DOHH2 (cell line): ENCODE results near the gene GAB3.

ENCODE experiments used
- H3F3A ChIP-seq: fragments of 200-600 bp; sonication (generic), shearing (Covaris generic); 2 replicates; pipeline ENCODE4 v1.6.0; 2016; ENCODE audit warnings: antibody characterized with exemption, mild to moderate bottlenecking; ENCODE audit not compliant: control insufficient read depth, insufficient read depth
- H3K27ac ChIP-seq: fragments of 200-600 bp; sonication (generic); 2 replicates; pipeline ENCODE4 v1.5.1; 2014; ENCODE audit warnings: low read depth, mild to moderate bottlenecking, low read length, moderate library complexity
- H3K27me3 ChIP-seq: fragments of 200-600 bp; sonication (generic); 2 replicates; pipeline ENCODE4 v1.6.1; 2014; ENCODE audit warnings: mild to moderate bottlenecking, low read length, mixed read lengths; ENCODE audit not compliant: control insufficient read depth
- H3K36me3 ChIP-seq: fragments of 200-600 bp; sonication (generic); 2 replicates; pipeline ENCODE4 v1.6.1; 2014; ENCODE audit warnings: mild to moderate bottlenecking, low read length, moderate library complexity, mixed read lengths; ENCODE audit not compliant: control insufficient read depth
- H3K4me1 ChIP-seq: fragments of 200-600 bp; sonication (generic); 2 replicates; pipeline ENCODE4 v1.6.1; 2014; ENCODE audit warnings: mild to moderate bottlenecking, low read length, mixed read lengths; ENCODE audit not compliant: control insufficient read depth
- H3K4me2 ChIP-seq: fragments of 200-600 bp; sonication (generic); 2 replicates; pipeline ENCODE4 v1.6.0; 2014; ENCODE audit warnings: mild to moderate bottlenecking, low read length, moderate library complexity
- H3K4me3 ChIP-seq: fragments of 200-600 bp; sonication (generic); 2 replicates; pipeline ENCODE4 v1.5.1; 2014; ENCODE audit warnings: mild to moderate bottlenecking, low read length, mixed read lengths
- H3K79me2 ChIP-seq: fragments of 200-600 bp; sonication (generic); 2 replicates; pipeline ENCODE4 v1.6.1; 2014; ENCODE audit warnings: mild to moderate bottlenecking, low read length, mixed read lengths; ENCODE audit not compliant: control insufficient read depth
- H3K9me2 ChIP-seq: fragments of 200-600 bp; sonication (generic); replicated peaks from 2 replicates; pipeline ENCODE4 v1.6.1; 2014; ENCODE audit warnings: mild to moderate bottlenecking, low read length, mixed read lengths; ENCODE audit not compliant: control insufficient read depth
- H3K9me3 ChIP-seq: fragments of 200-600 bp; sonication (generic); 2 replicates; pipeline ENCODE4 v1.6.1; 2014; ENCODE audit warnings: antibody characterized with exemption, low read length, mixed read lengths; ENCODE audit not compliant: control insufficient read depth, insufficient read depth
- H4K20me1 ChIP-seq: fragments of 200-600 bp; sonication (generic); 2 replicates; pipeline ENCODE4 v1.6.0; 2014; ENCODE audit warnings: low read depth, mild to moderate bottlenecking, antibody characterized with exemption, low read length, moderate library complexity; ENCODE audit not compliant: control insufficient read depth, insufficient read depth
- CTCF ChIP-seq: fragments of 200-600 bp; sonication (generic); IDR thresholded peaks from one replicate; pipeline ENCODE4 v1.5.1; 2014; ENCODE audit warnings: antibody characterized with exemption, mild to moderate bottlenecking, low read depth, low read length; ENCODE audit not compliant: poor library complexity, severe bottlenecking
- EZH2phosphoT487 ChIP-seq: fragments of 200-600 bp; sonication (generic); IDR thresholded peaks from 2 replicates; pipeline ENCODE4 v1.6.1; 2017; ENCODE audit warnings: borderline replicate concordance, mild to moderate bottlenecking, antibody characterized with exemption, low read length, moderate library complexity, mixed read lengths

The GAB3 gene

GRCh38 chrX:154710309-154710708 lies 40.6 kb downstream of the GAB3 start:
- no peaks in the 10 kb centered on the region for H3K9me3 ChIP-seq
- H3F3A ChIP-seq = no peaks in the 10 kb centered on the region
- H3K4me3 ChIP-seq = no peak overlapping the region
- H4K20me1 ChIP-seq = no peaks in the 10 kb centered on the region
- TF ChIP-seq CTCF (no peak), EZH2phosphoT487 (no peak)
- peaks cover 4% of the 10 kb centered on the region for H3K4me1 ChIP-seq
- H3K79me2 ChIP-seq = no peaks in the 10 kb centered on the region
- H3K27ac ChIP-seq = no peak overlapping the region
- no peak overlapping the region for H3K4me2 ChIP-seq
- H3K9me2 ChIP-seq = no peaks in the 10 kb centered on the region
- H3K36me3 ChIP-seq = no peaks in the 10 kb centered on the region
- no peaks in the 10 kb centered on the region for H3K27me3 ChIP-seq

GRCh38 chrX:154698630-154699248 lies 52.1 kb downstream of the GAB3 start:
- Histone ChIP-seq H3K4me3 (no peak overlapping the region), H3K79me2 (no peaks in the 10 kb centered on the region), H3K4me2 (no peak overlapping the region), H3F3A (no peaks in the 10 kb centered on the region), H3K27ac (no peak overlapping the region), H4K20me1 (no peaks in the 10 kb centered on the region), H3K9me2 (no peaks in the 10 kb centered on the region), H3K4me1 (peaks cover 14% of the 10 kb centered on the region), H3K9me3 (no peaks in the 10 kb centered on the region), H3K36me3 (no peaks in the 10 kb centered on the region; the same call in 1 of the 2 replicates), H3K27me3 (no peaks in the 10 kb centered on the region)
- TF ChIP-seq CTCF (no peak), EZH2phosphoT487 (no peak)

- no peaks in the 10 kb centered on the region; the same call in 1 of the 2 replicates for H3K36me3 ChIP-seq
- no peaks in the 10 kb centered on the region for H3K9me2 ChIP-seq
- no peaks in the 10 kb centered on the region for H4K20me1 ChIP-seq
- peaks cover 14% of the 10 kb centered on the region for H3K4me1 ChIP-seq
- H3K27me3 ChIP-seq = no peaks in the 10 kb centered on the region
- no peaks in the 10 kb centered on the region for H3K9me3 ChIP-seq
- TF ChIP-seq EZH2phosphoT487 (no peak), CTCF (no peak)
- H3K27ac ChIP-seq = no peak overlapping the region
- no peaks in the 10 kb centered on the region for H3F3A ChIP-seq
- no peaks in the 10 kb centered on the region for H3K79me2 ChIP-seq
- H3K4me3 ChIP-seq = no peak overlapping the region
- H3K4me2 ChIP-seq = no peak overlapping the region
Observed at GRCh38 chrX:154696676-154697045, 54.2 kb downstream of the GAB3 start.
